Sigmoid colon (tissue), 4 donors: ENCODE data around the gene GJA3.

Experiments used
- EP300 ChIP-seq, 4 donors: sonication (generic); formaldehyde crosslinking; IDR thresholded peaks; one replicate each; pipeline ENCODE4 v1.6.1; 2017; ENCODE audit warnings: antibody characterized with exemption in 4 of 4
- TF ChIP-seq, protein P1 (sequence below), 4 experiments: fragments of 450-650 bp in 3 of 4; fragments of 200-600 bp in 1 of 4; IDR thresholded peaks; one replicate each; pipeline ENCODE4 v1.5.1; 2016 to 2019; ENCODE audit warnings: antibody characterized with exemption in 4 of 4, mild to moderate bottlenecking in 3 of 4, moderate library complexity in 2 of 4

DNA sequence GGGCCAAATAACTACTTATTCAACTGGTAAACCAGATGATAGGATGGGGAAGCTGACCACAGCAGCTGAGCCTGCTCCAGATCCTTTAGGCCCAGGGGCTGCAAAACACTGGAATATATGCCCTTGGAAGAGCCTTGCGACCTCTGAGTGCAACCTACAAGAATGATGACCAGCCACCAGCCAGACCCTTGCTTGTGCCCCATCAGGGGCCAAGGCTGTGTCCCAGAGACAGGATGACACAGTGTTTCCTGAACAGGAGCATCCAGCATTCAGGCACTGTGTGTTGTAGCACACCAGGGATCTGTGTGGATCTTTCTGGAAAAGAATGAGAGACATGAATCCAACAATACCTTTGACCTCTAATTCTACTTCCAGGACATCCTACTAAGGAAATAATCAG lies 14.5 kb downstream of the GJA3 start:
- no peak for TF ChIP-seq EP300 (IDR thresholded peaks at IDR 0.05)
- TF ChIP-seq, protein P1, sequence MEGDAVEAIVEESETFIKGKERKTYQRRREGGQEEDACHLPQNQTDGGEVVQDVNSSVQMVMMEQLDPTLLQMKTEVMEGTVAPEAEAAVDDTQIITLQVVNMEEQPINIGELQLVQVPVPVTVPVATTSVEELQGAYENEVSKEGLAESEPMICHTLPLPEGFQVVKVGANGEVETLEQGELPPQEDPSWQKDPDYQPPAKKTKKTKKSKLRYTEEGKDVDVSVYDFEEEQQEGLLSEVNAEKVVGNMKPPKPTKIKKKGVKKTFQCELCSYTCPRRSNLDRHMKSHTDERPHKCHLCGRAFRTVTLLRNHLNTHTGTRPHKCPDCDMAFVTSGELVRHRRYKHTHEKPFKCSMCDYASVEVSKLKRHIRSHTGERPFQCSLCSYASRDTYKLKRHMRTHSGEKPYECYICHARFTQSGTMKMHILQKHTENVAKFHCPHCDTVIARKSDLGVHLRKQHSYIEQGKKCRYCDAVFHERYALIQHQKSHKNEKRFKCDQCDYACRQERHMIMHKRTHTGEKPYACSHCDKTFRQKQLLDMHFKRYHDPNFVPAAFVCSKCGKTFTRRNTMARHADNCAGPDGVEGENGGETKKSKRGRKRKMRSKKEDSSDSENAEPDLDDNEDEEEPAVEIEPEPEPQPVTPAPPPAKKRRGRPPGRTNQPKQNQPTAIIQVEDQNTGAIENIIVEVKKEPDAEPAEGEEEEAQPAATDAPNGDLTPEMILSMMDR (IDR thresholded peaks at IDR 0.05): no peak
